K562 (cell line): ENCODE data around the gene CBX3. TPM values are rescaled to one million over a fixed set of nuclear protein-coding genes. Genes with fewer than 3 reads are reported as not detected.

ENCODE experiments used
- ATAC-seq: fragments of 200-7000 bp; cut with Tn5 transposase; 3 replicates; pipeline ENCODE4 v1.9.1; 2020; ENCODE audit warnings: moderate library complexity
- BruUV-seq: library from RNA; stranded (reverse); fragments of 400-500 nt; replicated peaks from 2 replicates; lab custom pipeline; 2021; lab: Mats Ljungman, UMichigan
- CTCF ChIA-PET: fragments of 300-600 bp; formaldehyde crosslinking; extraction: SDS; loops from one replicate; lab custom pipeline; 2021; ENCODE audit warnings: low intra/inter-chr PET ratio; lab: Yijun Ruan, JAX
- POLR2A ChIA-PET: fragments of 300-600, 350-650 bp; sonication (Branson Sonifier 250); formaldehyde crosslinking; extraction: SDS; loops from one replicate; lab custom pipeline; 2021; ENCODE audit warnings: antibody characterized with exemption, inconsistent platforms; lab: Yijun Ruan, JAX
- DNase-seq, 4 experiments: peaks; one replicate each; pipeline versions ENCODE4 v3.0.0 to v3.0.0-alpha.2; 2011 to 2018; ENCODE audit warnings: low spot score in 3 of 4, mixed read lengths in 3 of 4; ENCODE audit errors: extremely low read depth in 1 of 4
- FAIRE-seq: peaks from 2 replicates; lab custom pipeline; 2011; peaks lifted over from hg19 to GRCh38; lab: Jason Lieb, UNC
- H2AFZ ChIP-seq: 2 replicates; pipeline ENCODE4 v1.6.0; 2011; ENCODE audit warnings: low read depth, low read length, control low read depth, inconsistent platforms
- H3K27ac ChIP-seq: fragments of 200-600 bp; 3 replicates; pipeline ENCODE4 v1.8.0; 2011; ENCODE audit warnings: low read depth, mild to moderate bottlenecking, control low read depth, inconsistent platforms, low read length, moderate library complexity, mixed read lengths; ENCODE audit errors: extremely low read depth
- H3K27me3 ChIP-seq, 2 experiments: fragments of 300-600 bp in 1 of 2; 2 replicates in 1 of 2; 3 replicates in 1 of 2; pipeline versions ENCODE4 v1.6.0 to v1.8.0; 2011; ENCODE audit warnings: inconsistent platforms in 2 of 2, low read length in 2 of 2, mild to moderate bottlenecking in 1 of 2, mixed read lengths in 1 of 2, moderate library complexity in 1 of 2; ENCODE audit not compliant: control insufficient read depth in 2 of 2, insufficient read depth in 2 of 2
- H3K36me3 ChIP-seq: fragments of 300-600 bp; 3 replicates; pipeline ENCODE4 v1.8.0; 2011; ENCODE audit warnings: mild to moderate bottlenecking, low read length, inconsistent platforms; ENCODE audit not compliant: control insufficient read depth, insufficient read depth
- H3K4me1 ChIP-seq, 2 experiments: fragments of 200-600 bp in 1 of 2; replicated peaks in 1 of 2; 2 replicates in 1 of 2; 3 replicates in 1 of 2; pipeline versions ENCODE4 v1.5.1 to v1.8.0; 2011; ENCODE audit warnings: inconsistent platforms in 2 of 2, low read length in 2 of 2, mild to moderate bottlenecking in 1 of 2, mixed read lengths in 1 of 2, moderate library complexity in 1 of 2; ENCODE audit not compliant: control insufficient read depth in 2 of 2, insufficient read depth in 2 of 2
- H3K4me2 ChIP-seq: 2 replicates; pipeline ENCODE4 v1.6.1; 2011; ENCODE audit warnings: low read length, control low read depth, inconsistent platforms, mixed read lengths; ENCODE audit not compliant: insufficient read depth
- H3K4me3 ChIP-seq: fragments of 200-600 bp; sonication (generic), shearing (Covaris generic); 2 replicates; pipeline ENCODE4 v1.5.1; 2016; ENCODE audit warnings: control low read depth, inconsistent platforms
- H3K79me2 ChIP-seq: fragments of 200-600 bp; 3 replicates; pipeline ENCODE4 v1.8.0; 2011; ENCODE audit warnings: low read length, inconsistent platforms; ENCODE audit not compliant: control insufficient read depth, insufficient read depth
- H3K9ac ChIP-seq, 2 experiments: 2 replicates each; pipeline versions ENCODE4 v1.6.0 to v1.6.1; 2011; ENCODE audit warnings: low read depth in 2 of 2, low read length in 2 of 2, control low read depth in 1 of 2, inconsistent platforms in 1 of 2, mild to moderate bottlenecking in 1 of 2, mixed read lengths in 1 of 2; ENCODE audit not compliant: insufficient read depth in 1 of 2
- H3K9me1 ChIP-seq: one replicate; pipeline ENCODE4 v1.6.0; 2011; ENCODE audit warnings: inconsistent platforms, mild to moderate bottlenecking, low read length, moderate library complexity; ENCODE audit not compliant: control insufficient read depth, insufficient read depth
- H3K9me3 ChIP-seq: replicated peaks from 2 replicates; pipeline ENCODE4 v1.5.1; 2011; ENCODE audit warnings: low read depth, low read length, inconsistent platforms; ENCODE audit not compliant: control insufficient read depth, insufficient read depth
- H4K20me1 ChIP-seq: replicated peaks from 2 replicates; pipeline ENCODE4 v1.6.1; 2011; ENCODE audit warnings: low read length, inconsistent platforms, mixed read lengths; ENCODE audit not compliant: control insufficient read depth, insufficient read depth
- C11orf30 ChIP-seq: fragments of 450-650 bp; IDR thresholded peaks from 2 replicates; pipeline ENCODE4 v1.6.1; 2016; ENCODE audit warnings: low read depth, mild to moderate bottlenecking
- IFI16 ChIP-seq: fragments of 250-450 bp; sonication (Bioruptor Pico); IDR thresholded peaks from 2 replicates; pipeline ENCODE4 v2.1.2; 2022; ENCODE audit warnings: mild to moderate bottlenecking, inconsistent platforms
- LCOR ChIP-seq: sonication (generic); formaldehyde crosslinking; IDR thresholded peaks from 2 replicates; pipeline ENCODE4 v1.8.0; 2022; ENCODE audit warnings: mild to moderate bottlenecking, missing genetic modification reagents
- MAZ ChIP-seq, 2 experiments: fragments of 450-650 bp in 1 of 2; sonication (generic) in 1 of 2; formaldehyde crosslinking; IDR thresholded peaks in 1 of 2; conservative IDR thresholded peaks in 1 of 2; 2 replicates each; pipeline versions ENCODE4 v1.4.0 to v1.5.0; 2020; ENCODE audit warnings: mild to moderate bottlenecking in 1 of 2, missing genetic modification reagents in 1 of 2
- SIN3B ChIP-seq: fragments of 450-650 bp; IDR thresholded peaks from 2 replicates; pipeline ENCODE4 v1.6.1; 2017; ENCODE audit warnings: low read depth, mild to moderate bottlenecking, moderate library complexity
- SRSF9 ChIP-seq: fragments of 200-400 bp; formaldehyde crosslinking; IDR thresholded peaks from 2 replicates; pipeline ENCODE4 v1.6.1; 2017; ENCODE audit warnings: low read depth, low read length, borderline replicate concordance
- ZNF707 ChIP-seq: fragments of 250-450 bp; sonication (Bioruptor Pico); conservative IDR thresholded peaks from 2 replicates; pipeline ENCODE4 v1.8.0; 2022; ENCODE audit warnings: inconsistent platforms, mild to moderate bottlenecking, moderate library complexity
- ZNF79 ChIP-seq: fragments of 250-450 bp; sonication (Bioruptor Pico); IDR thresholded peaks from 2 replicates; pipeline ENCODE4 v1.4.0; 2020; ENCODE audit warnings: low read depth, mild to moderate bottlenecking, moderate library complexity
- ZNF830 ChIP-seq: fragments of 250-450 bp; sonication (Bioruptor Pico); IDR thresholded peaks from 2 replicates; pipeline ENCODE4 v1.5.0; 2021; ENCODE audit warnings: mild to moderate bottlenecking
- WGBS: fragments of 100-300 bp; shearing (Covaris generic); methylation state at CpG from one replicate; pipeline ENCODE4 v1.1.6; 2016; ENCODE audit warnings: low coverage, mixed read lengths; ENCODE audit not compliant: insufficient coverage; ENCODE audit errors: missing lambda C conversion rate; 5-methylcytosine and 5-hydroxymethylcytosine counted together
- in situ Hi-C: fragments of 300-500 bp; cut with MboI; formaldehyde crosslinking; loops from 4 replicates; pipeline ENCODE4 v1.15.0; 2018; ENCODE audit warnings: inconsistent platforms, mixed read lengths
- intact Hi-C: fragments of 100-400 bp; cut with micrococcal nuclease; formaldehyde crosslinking; loops from 2 replicates; pipeline ENCODE4 v1.14.2; 2022
- polyA plus RNA-seq, 8 experiments: library from polyadenylated mRNA; depleted of rRNA in 4 of 8; stranded (reverse) in 5 of 8; unstranded in 3 of 8; fragments of >200 nt; fragmentation: Nextera tagmentation in 2 of 8; fragmentation: Illumina TruSeq in 1 of 8; extraction: Ambion mirVana in 2 of 8; extraction: Trizol in 1 of 8; gene quantifications; 2 replicates each; pipeline versions ENCODE4 v1.2.1 to v1.2.3, GENCODE V29; 2011 to 2014; ENCODE audit warnings: inconsistent platforms in 1 of 8, missing spikeins in 1 of 8
- total RNA-seq, 7 experiments: library from RNA; depleted of rRNA in 6 of 7; stranded (reverse); fragments of >200 nt in 6 of 7; fragmentation: Illumina TruSeq in 2 of 7; extraction: Trizol in 2 of 7; gene quantifications; 2 replicates each; pipeline versions ENCODE4 v1.2.1 to v1.2.3, GENCODE V29; 2011 to 2021; ENCODE audit warnings: low replicate concordance in 1 of 7
- TF ChIP-seq, protein P1 (sequence below): sonication (generic); IDR thresholded peaks from 2 replicates; pipeline ENCODE4 v1.6.1; 2016
- TF ChIP-seq, protein P2 (sequence below): sonication (generic); formaldehyde crosslinking; IDR thresholded peaks from 2 replicates; pipeline ENCODE4 v1.8.0; 2022; ENCODE audit warnings: mild to moderate bottlenecking, missing genetic modification reagents, borderline replicate concordance
- TF ChIP-seq, protein P3 (sequence below): sonication (generic); formaldehyde crosslinking; IDR thresholded peaks from 2 replicates; pipeline ENCODE4 v1.8.1; 2022; ENCODE audit warnings: missing genetic modification reagents
- TF ChIP-seq, protein P4 (sequence below): fragments of 250-450 bp; sonication (Bioruptor Pico); IDR thresholded peaks from 2 replicates; pipeline ENCODE4 v1.9.0; 2021; ENCODE audit warnings: mild to moderate bottlenecking, inconsistent platforms

Gene CBX3
- total and polyA plus RNA-seq, 9 of the 15 experiments (the other 6 are each of a cell fraction or from before 2014, with no cell fraction given), result 198 to 413 (median 328) TPM

DNA sequence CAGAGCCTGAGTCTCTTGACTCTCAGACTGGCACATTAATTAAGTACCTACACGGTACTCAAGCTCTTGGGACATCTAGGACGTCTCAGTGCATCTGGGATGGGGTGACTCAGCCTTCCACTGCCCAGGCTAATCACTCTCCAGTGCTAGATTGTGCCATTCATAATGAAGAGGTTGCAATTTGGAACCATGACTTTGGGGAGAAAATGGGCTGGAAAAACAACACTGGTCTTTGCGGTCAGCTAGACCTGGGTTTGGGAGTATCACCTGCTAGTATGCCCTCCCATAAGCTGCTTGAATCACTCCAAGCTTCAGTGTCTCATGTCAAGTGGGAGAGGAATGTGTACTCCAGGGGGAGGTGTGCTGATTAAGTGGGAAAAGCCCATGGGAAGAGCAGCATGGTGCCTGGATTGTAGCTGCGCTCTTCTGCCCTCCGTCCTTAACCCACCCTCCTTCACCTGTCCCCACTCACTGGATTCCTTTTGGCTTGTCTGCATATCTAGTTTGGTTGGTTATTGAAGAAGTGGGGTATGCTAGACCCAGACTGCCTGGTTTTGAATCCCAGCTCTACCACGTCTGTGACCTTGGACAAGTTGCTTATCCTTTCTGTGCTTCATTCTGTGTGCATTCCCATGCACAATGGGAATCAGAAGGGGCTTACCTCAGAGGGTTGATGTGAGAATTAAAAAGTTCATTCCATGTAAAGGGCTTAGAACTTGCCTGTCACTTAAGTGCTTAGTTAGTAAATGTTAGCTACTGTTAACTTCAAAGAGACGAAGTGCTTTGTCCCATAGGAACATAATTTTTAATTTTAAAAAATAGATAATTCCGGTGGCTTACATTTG is 45.8 kb upstream of the CBX3 start:
- peak overlapping the region; percentile 70 for H3K4me2 ChIP-seq
- ChIA-PET POLR2A (interaction anchor here (0.6 to 5.7 kb wide), 14 partner anchors 11 to 339 kb away, joined by 3 to 27 read pairs (median 4); partner anchors contain the start of gene CBX3), CTCF (no interaction called here)
- in situ Hi-C loops, result no loop called here
- H3K36me3 ChIP-seq, result no peaks in the 10 kb centered on the region; the same call in 2 of the 3 replicates
- no TSS peak for BruUV-seq
- H3K4me3 ChIP-seq, result no peak overlapping the region
- 28% methylated on average over 8 of the region's 8 CpGs for WGBS
- no peak for ATAC-seq
- H3K4me1 ChIP-seq, result peaks cover 32 to 50% of the 10 kb centered on the region in 2 experiments
- no peaks in the 10 kb centered on the region for H3K27me3 ChIP-seq
- peak overlapping the region in 1 of 2 experiments; percentile 46; a peak in 1 of 4 replicates for H3K9ac ChIP-seq
- no peak for DNase-seq
- intact Hi-C loops, result no loop called here
- no peak overlapping the region for H2AFZ ChIP-seq
- H4K20me1 ChIP-seq, result peaks cover 11% of the 10 kb centered on the region; the same call in 1 of the 2 replicates
- H3K9me3 ChIP-seq, result no peaks in the 10 kb centered on the region
- H3K9me1 ChIP-seq, result no peaks in the 10 kb centered on the region
- peaks cover 77% of the 10 kb centered on the region for H3K79me2 ChIP-seq
- no peak for FAIRE-seq
- peak overlapping the region; percentile 41; the same call in 2 of the 3 replicates for H3K27ac ChIP-seq
- TF ChIP-seq ZNF830, result no peak
- TF ChIP-seq C11orf30, result peak; percentile 5; the same call in 1 of the 2 replicates
- TF ChIP-seq, protein P1, sequence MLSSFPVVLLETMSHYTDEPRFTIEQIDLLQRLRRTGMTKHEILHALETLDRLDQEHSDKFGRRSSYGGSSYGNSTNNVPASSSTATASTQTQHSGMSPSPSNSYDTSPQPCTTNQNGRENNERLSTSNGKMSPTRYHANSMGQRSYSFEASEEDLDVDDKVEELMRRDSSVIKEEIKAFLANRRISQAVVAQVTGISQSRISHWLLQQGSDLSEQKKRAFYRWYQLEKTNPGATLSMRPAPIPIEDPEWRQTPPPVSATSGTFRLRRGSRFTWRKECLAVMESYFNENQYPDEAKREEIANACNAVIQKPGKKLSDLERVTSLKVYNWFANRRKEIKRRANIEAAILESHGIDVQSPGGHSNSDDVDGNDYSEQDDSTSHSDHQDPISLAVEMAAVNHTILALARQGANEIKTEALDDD, result peak; percentile 73
- TF ChIP-seq, protein P2, sequence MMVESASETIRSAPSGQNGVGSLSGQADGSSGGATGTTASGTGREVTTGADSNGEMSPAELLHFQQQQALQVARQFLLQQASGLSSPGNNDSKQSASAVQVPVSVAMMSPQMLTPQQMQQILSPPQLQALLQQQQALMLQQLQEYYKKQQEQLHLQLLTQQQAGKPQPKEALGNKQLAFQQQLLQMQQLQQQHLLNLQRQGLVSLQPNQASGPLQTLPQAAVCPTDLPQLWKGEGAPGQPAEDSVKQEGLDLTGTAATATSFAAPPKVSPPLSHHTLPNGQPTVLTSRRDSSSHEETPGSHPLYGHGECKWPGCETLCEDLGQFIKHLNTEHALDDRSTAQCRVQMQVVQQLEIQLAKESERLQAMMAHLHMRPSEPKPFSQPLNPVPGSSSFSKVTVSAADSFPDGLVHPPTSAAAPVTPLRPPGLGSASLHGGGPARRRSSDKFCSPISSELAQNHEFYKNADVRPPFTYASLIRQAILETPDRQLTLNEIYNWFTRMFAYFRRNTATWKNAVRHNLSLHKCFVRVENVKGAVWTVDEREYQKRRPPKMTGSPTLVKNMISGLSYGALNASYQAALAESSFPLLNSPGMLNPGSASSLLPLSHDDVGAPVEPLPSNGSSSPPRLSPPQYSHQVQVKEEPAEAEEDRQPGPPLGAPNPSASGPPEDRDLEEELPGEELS, result no peak
- TF ChIP-seq IFI16 (CRISPR knock-in tag), result no peak
- TF ChIP-seq, protein P3, sequence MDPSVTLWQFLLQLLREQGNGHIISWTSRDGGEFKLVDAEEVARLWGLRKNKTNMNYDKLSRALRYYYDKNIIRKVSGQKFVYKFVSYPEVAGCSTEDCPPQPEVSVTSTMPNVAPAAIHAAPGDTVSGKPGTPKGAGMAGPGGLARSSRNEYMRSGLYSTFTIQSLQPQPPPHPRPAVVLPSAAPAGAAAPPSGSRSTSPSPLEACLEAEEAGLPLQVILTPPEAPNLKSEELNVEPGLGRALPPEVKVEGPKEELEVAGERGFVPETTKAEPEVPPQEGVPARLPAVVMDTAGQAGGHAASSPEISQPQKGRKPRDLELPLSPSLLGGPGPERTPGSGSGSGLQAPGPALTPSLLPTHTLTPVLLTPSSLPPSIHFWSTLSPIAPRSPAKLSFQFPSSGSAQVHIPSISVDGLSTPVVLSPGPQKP (CRISPR knock-in tag), result no peak
- TF ChIP-seq MAZ (CRISPR knock-in tag; conservative IDR thresholded peaks at IDR 0.05 in 1 of 2, IDR thresholded peaks at IDR 0.05 in 1 of 2), result 0 out of 4 replicates have a peak, but pooled peaks of 1 of the 2 experiments have one; percentile 22
- no peak for TF ChIP-seq ZNF707
- no peak for TF ChIP-seq LCOR (CRISPR knock-in tag)
- TF ChIP-seq ZNF79, result no peak
- TF ChIP-seq, protein P4, sequence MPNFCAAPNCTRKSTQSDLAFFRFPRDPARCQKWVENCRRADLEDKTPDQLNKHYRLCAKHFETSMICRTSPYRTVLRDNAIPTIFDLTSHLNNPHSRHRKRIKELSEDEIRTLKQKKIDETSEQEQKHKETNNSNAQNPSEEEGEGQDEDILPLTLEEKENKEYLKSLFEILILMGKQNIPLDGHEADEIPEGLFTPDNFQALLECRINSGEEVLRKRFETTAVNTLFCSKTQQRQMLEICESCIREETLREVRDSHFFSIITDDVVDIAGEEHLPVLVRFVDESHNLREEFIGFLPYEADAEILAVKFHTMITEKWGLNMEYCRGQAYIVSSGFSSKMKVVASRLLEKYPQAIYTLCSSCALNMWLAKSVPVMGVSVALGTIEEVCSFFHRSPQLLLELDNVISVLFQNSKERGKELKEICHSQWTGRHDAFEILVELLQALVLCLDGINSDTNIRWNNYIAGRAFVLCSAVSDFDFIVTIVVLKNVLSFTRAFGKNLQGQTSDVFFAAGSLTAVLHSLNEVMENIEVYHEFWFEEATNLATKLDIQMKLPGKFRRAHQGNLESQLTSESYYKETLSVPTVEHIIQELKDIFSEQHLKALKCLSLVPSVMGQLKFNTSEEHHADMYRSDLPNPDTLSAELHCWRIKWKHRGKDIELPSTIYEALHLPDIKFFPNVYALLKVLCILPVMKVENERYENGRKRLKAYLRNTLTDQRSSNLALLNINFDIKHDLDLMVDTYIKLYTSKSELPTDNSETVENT (CRISPR knock-in tag), result no peak
- no peak for TF ChIP-seq SIN3B
- no peak for TF ChIP-seq SRSF9
